Smooth muscle cell of bladder (primary cell): ENCODE measurements around the gene PRAMEF15. TPM values are rescaled to one million over a fixed set of nuclear protein-coding genes. Genes with fewer than 3 reads are reported as not detected.

Experiments
- total RNA-seq: library from RNA; depleted of rRNA; stranded (reverse); fragments of >200 nt; gene quantifications from 2 replicates; pipeline ENCODE4 v1.2.3, GENCODE V29; 2014

Gene PRAMEF15
- not detected in 2 replicates for total RNA-seq

GRCh38 chr1:13315281-13315680 is at the start of gene PRAMEF15:
TSS of gene PRAMEF15 (plus strand) at chr1:13315581. CDS start at chr1:13318408, 2,827 bp downstream.

GRCh38 chr1:13285037-13285436 is 30.3 kb upstream of the PRAMEF15 start, which contains the start of gene PRAMEF8:
TSS of gene PRAMEF8 (minus strand) at chr1:13285137. CDS start at chr1:13284091, 1,046 bp downstream.

GRCh38 chr1:13303239-13303638 is 12.1 kb upstream of the PRAMEF15 start, which contains the start of gene PRAMEF33:
TSS of gene PRAMEF33 (plus strand) at chr1:13303539. CDS start at chr1:13305955, 2,416 bp downstream.

GRCh38 chr1:13347034-13347433 is 31.7 kb downstream of the PRAMEF15 start, which contains the start of gene PRAMEF14:
TSS of gene PRAMEF14 (minus strand) at chr1:13347134. CDS start at chr1:13345314, 1,820 bp downstream.

Other genes with a start within 250 kb of the PRAMEF15 start
- gene PRAMEF25, start 244.8 kb upstream of the PRAMEF15 start, total RNA-seq: not detected in 2 replicates
- not detected in 2 replicates for gene HNRNPCL2, start 198.7 kb upstream of the PRAMEF15 start, total RNA-seq
- not detected in 2 replicates for gene PRAMEF26, start 159.6 kb upstream of the PRAMEF15 start, total RNA-seq
- gene HNRNPCL4, start 149.9 kb upstream of the PRAMEF15 start, total RNA-seq: not detected in 2 replicates
- gene PRAMEF9, start 143.7 kb upstream of the PRAMEF15 start, total RNA-seq: not detected in 2 replicates
- gene PRAMEF13, start 114.2 kb upstream of the PRAMEF15 start, total RNA-seq: not detected in 2 replicates
- gene PRAMEF18, start 89.4 kb upstream of the PRAMEF15 start, total RNA-seq: not detected in 2 replicates
- gene PRAMEF5, start 61.4 kb upstream of the PRAMEF15 start, total RNA-seq: not detected in 2 replicates
- gene PRAMEF8, start 30.4 kb upstream of the PRAMEF15 start, total RNA-seq: not detected in 2 replicates
- not detected in 2 replicates for gene PRAMEF33, start 12.0 kb upstream of the PRAMEF15 start, total RNA-seq
- not detected in 2 replicates for gene PRAMEF14, start 31.6 kb downstream of the PRAMEF15 start, total RNA-seq
- gene PRAMEF19, start 56.4 kb downstream of the PRAMEF15 start, total RNA-seq: not detected in 2 replicates
- gene PRAMEF17, start 74.1 kb downstream of the PRAMEF15 start, total RNA-seq: not detected in 2 replicates
- not detected in 2 replicates for gene PRAMEF20, start 94.9 kb downstream of the PRAMEF15 start, total RNA-seq
- 0.09 and 0.28 TPM in 2 replicates for gene LRRC38, start 198.4 kb downstream of the PRAMEF15 start, total RNA-seq